Measurements from ENCODE around the gene NEIL3.

DNA sequence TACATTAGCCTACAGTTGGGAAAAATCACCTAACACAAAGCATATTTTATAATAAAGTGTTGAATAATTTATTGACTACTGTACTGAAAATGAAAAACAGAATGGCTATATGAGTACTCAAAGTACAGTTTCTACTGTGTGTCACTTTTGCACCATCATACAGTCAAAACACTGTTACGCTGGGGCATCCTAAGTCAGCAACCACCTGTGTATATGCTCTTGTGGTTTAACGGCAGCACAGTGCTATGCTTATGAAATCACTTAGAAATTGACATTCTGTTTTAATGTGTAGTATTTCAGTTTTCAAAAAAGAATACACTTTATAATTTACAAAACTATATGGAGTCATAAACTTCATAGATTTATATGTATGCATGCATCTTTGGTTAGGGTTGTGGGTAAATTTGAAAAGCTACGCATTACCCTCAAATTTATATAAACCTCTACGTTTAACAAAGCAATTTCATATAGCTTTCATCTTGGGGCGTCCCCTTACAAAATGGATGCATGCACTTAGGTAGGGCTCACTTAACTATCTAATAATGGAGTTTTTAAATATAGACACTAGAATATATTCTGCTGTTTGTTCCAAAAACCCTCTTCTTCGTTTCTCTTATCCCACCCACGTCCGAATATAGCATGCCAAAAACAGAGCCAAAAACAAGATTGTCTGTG is 690 bp upstream of the NEIL3 start:
- no peak for TF ChIP-seq EZH2phosphoT487 (IDR thresholded peaks at IDR 0.05; ENCODE audit: borderline replicate concordance, low read length)
- TF ChIP-seq, protein P1, sequence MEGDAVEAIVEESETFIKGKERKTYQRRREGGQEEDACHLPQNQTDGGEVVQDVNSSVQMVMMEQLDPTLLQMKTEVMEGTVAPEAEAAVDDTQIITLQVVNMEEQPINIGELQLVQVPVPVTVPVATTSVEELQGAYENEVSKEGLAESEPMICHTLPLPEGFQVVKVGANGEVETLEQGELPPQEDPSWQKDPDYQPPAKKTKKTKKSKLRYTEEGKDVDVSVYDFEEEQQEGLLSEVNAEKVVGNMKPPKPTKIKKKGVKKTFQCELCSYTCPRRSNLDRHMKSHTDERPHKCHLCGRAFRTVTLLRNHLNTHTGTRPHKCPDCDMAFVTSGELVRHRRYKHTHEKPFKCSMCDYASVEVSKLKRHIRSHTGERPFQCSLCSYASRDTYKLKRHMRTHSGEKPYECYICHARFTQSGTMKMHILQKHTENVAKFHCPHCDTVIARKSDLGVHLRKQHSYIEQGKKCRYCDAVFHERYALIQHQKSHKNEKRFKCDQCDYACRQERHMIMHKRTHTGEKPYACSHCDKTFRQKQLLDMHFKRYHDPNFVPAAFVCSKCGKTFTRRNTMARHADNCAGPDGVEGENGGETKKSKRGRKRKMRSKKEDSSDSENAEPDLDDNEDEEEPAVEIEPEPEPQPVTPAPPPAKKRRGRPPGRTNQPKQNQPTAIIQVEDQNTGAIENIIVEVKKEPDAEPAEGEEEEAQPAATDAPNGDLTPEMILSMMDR (IDR thresholded peaks at IDR 0.05; ENCODE audit: low read depth, low read length, poor library complexity, severe bottlenecking): no peak
